Non-pigmented ciliary epithelial cell (primary cell): ENCODE measurements around the gene C1QTNF12.

Experiments used
- DNase-seq: peaks from one replicate; pipeline ENCODE4 v3.0.0-alpha.2; 2010; ENCODE audit warnings: low read depth

C1QTNF12 gene

GRCh38 chr1:1246577-1247340 is at the start of gene C1QTNF12:
Gene C1QTNF12 (minus strand): TSS chr1:1246722. CDS start chr1:1246690, 32 bp downstream.
- no peak for DNase-seq

GRCh38 chr1:1295154-1295923 is 48.8 kb upstream of the C1QTNF12 start:
- DNase-seq, result no peak

GRCh38 chr1:1294250-1294890 is 47.8 kb upstream of the C1QTNF12 start:
- DNase-seq, result no peak

GRCh38 chr1:1293263-1294249 is 47.0 kb upstream of the C1QTNF12 start:
- DNase-seq, result no peak

GRCh38 chr1:1292851-1293250 is 46.3 kb upstream of the C1QTNF12 start:
- DNase-seq, result no peak

- no peak for DNase-seq
These were observed 45.9 kb upstream of the C1QTNF12 start for GRCh38 chr1:1292442-1292779.

GRCh38 chr1:1291548-1292441 is 45.3 kb upstream of the C1QTNF12 start:
- DNase-seq, result peak; percentile 15

- no peak for DNase-seq
These were observed 44.6 kb upstream of the C1QTNF12 start for GRCh38 chr1:1291023-1291528.

- DNase-seq, result no peak
These were observed 43.8 kb upstream of the C1QTNF12 start for GRCh38 chr1:1290238-1290731.

GRCh38 chr1:1287288-1288110 is 41.0 kb upstream of the C1QTNF12 start:
- DNase-seq, result no peak

GRCh38 chr1:1286313-1287261 is 40.1 kb upstream of the C1QTNF12 start:
- no peak for DNase-seq

- no peak for DNase-seq
These were observed 39.2 kb upstream of the C1QTNF12 start for GRCh38 chr1:1285611-1286311.

- no peak for DNase-seq
These were observed 38.6 kb upstream of the C1QTNF12 start for GRCh38 chr1:1285102-1285571.

- DNase-seq, result no peak
These were observed 37.9 kb upstream of the C1QTNF12 start for GRCh38 chr1:1284221-1285101.

GRCh38 chr1:1283821-1284220 is 37.3 kb upstream of the C1QTNF12 start:
- DNase-seq, result no peak

- DNase-seq, result no peak
These were observed 36.5 kb upstream of the C1QTNF12 start for GRCh38 chr1:1282998-1283397.
